Nephron (organoid): Measurements from ENCODE around the gene CFAP61.

ENCODE experiments used
- H3K27ac Mint-ChIP-seq, 3 experiments: 2 replicates each; pipeline ENCODE4 v1.8.0; 2020; ENCODE audit warnings: mixed read lengths in 3 of 3, mild to moderate bottlenecking in 2 of 3, moderate library complexity in 1 of 3
- H3K27me3 Mint-ChIP-seq: 2 replicates; pipeline ENCODE4 v1.8.0; 2021; ENCODE audit warnings: low read depth, mild to moderate bottlenecking, moderate library complexity, mixed read lengths
- H3K36me3 Mint-ChIP-seq: 2 replicates; pipeline ENCODE4 v1.8.0; 2020; ENCODE audit warnings: low read depth, mixed read lengths
- H3K4me1 Mint-ChIP-seq: 2 replicates; pipeline ENCODE4 v1.8.0; 2020; ENCODE audit warnings: mixed read lengths
- H3K4me3 Mint-ChIP-seq, 3 experiments: 2 replicates each; pipeline ENCODE4 v1.8.0; 2020; ENCODE audit warnings: mild to moderate bottlenecking in 3 of 3, mixed read lengths in 3 of 3, moderate library complexity in 2 of 3
- H3K9me3 Mint-ChIP-seq: 2 replicates; pipeline ENCODE4 v1.8.0; 2020; ENCODE audit warnings: mixed read lengths
- CTCF ChIP-seq, 3 experiments: fragments of 200-600 bp; sonication (generic); IDR thresholded peaks; one replicate each; pipeline ENCODE4 v1.5.0; 2021; ENCODE audit warnings: antibody characterized with exemption in 3 of 3; ENCODE audit not compliant: unreplicated experiment in 3 of 3

CFAP61 gene

GRCh38 chr20:20371083-20371482 is 318.8 kb downstream of the CFAP61 start:
- H3K4me1 Mint-ChIP-seq = peaks cover 15% of the 10 kb centered on the region
- H3K4me3 Mint-ChIP-seq = peak overlapping the region in 1 of 3 experiments; percentile 64
- H3K27ac Mint-ChIP-seq = no peak overlapping the region
- peaks cover 84% of the 10 kb centered on the region for H3K27me3 Mint-ChIP-seq
- no peaks in the 10 kb centered on the region for H3K36me3 Mint-ChIP-seq
- no peak for TF ChIP-seq CTCF (IDR thresholded peaks at IDR 0.05; ENCODE audit: unreplicated experiment in 3 of 3)
- peaks cover 4% of the 10 kb centered on the region for H3K9me3 Mint-ChIP-seq

GRCh38 chr20:20371681-20372080 is 319.3 kb downstream of the CFAP61 start:
- H3K4me1 Mint-ChIP-seq = peaks cover 15% of the 10 kb centered on the region
- H3K9me3 Mint-ChIP-seq = peaks cover 4% of the 10 kb centered on the region
- H3K4me3 Mint-ChIP-seq = peak overlapping the region in 2 of 3 experiments; percentile 13 to 17
- H3K27ac Mint-ChIP-seq = no peak overlapping the region
- no peak for TF ChIP-seq CTCF (IDR thresholded peaks at IDR 0.05; ENCODE audit: unreplicated experiment in 3 of 3)
- no peaks in the 10 kb centered on the region for H3K36me3 Mint-ChIP-seq
- peaks cover 84% of the 10 kb centered on the region for H3K27me3 Mint-ChIP-seq

GRCh38 chr20:20373091-20373571 is 320.8 kb downstream of the CFAP61 start:
- Mint-ChIP-seq H3K4me3 (no peak overlapping the region), H3K9me3 (peaks cover 4% of the 10 kb centered on the region), H3K36me3 (no peaks in the 10 kb centered on the region), H3K27me3 (peaks cover 74% of the 10 kb centered on the region), H3K27ac (no peak overlapping the region), H3K4me1 (peaks cover 15% of the 10 kb centered on the region)
- TF ChIP-seq CTCF (IDR thresholded peaks at IDR 0.05; ENCODE audit: unreplicated experiment in 3 of 3) = no peak

GRCh38 chr20:20375862-20376261 is 323.5 kb downstream of the CFAP61 start:
- no peaks in the 10 kb centered on the region for H3K36me3 Mint-ChIP-seq
- peaks cover 8% of the 10 kb centered on the region for H3K9me3 Mint-ChIP-seq
- no peak for TF ChIP-seq CTCF (IDR thresholded peaks at IDR 0.05; ENCODE audit: unreplicated experiment in 3 of 3)
- H3K4me1 Mint-ChIP-seq = peaks cover 8% of the 10 kb centered on the region
- H3K27ac Mint-ChIP-seq = no peak overlapping the region
- peaks cover 58% of the 10 kb centered on the region for H3K27me3 Mint-ChIP-seq
- H3K4me3 Mint-ChIP-seq = no peak overlapping the region

GRCh38 chr20:20386192-20386591 is 333.9 kb downstream of the CFAP61 start:
- Mint-ChIP-seq H3K9me3 (no peaks in the 10 kb centered on the region), H3K4me1 (no peaks in the 10 kb centered on the region), H3K4me3 (no peak overlapping the region), H3K36me3 (peaks cover 3% of the 10 kb centered on the region), H3K27ac (no peak overlapping the region), H3K27me3 (peaks cover 21% of the 10 kb centered on the region)
- TF ChIP-seq CTCF (IDR thresholded peaks at IDR 0.05; ENCODE audit: unreplicated experiment in 3 of 3) = no peak

- peaks cover 15% of the 10 kb centered on the region for H3K4me1 Mint-ChIP-seq
- H3K36me3 Mint-ChIP-seq = peaks cover 6% of the 10 kb centered on the region
- H3K4me3 Mint-ChIP-seq = no peak overlapping the region
- peaks cover 18% of the 10 kb centered on the region for H3K27me3 Mint-ChIP-seq
- no peak for TF ChIP-seq CTCF (IDR thresholded peaks at IDR 0.05; ENCODE audit: unreplicated experiment in 3 of 3)
- no peak overlapping the region for H3K27ac Mint-ChIP-seq
- H3K9me3 Mint-ChIP-seq = no peaks in the 10 kb centered on the region
Measured at GRCh38 chr20:20390393-20390792, 338.1 kb downstream of the CFAP61 start.
